Subcutaneous adipose tissue (tissue), 4 donors: ENCODE results near the gene GPR156. TPM values are rescaled to one million over a fixed set of nuclear protein-coding genes. Genes with fewer than 3 reads are reported as not detected.

Source experiments
- CTCF ChIP-seq: fragments of 450-650 bp; IDR thresholded peaks from one replicate; pipeline ENCODE4 v1.5.1; 2016; ENCODE audit warnings: low read depth, mild to moderate bottlenecking, control low read depth, antibody characterized with exemption, moderate library complexity
- total RNA-seq, 4 donors: library from RNA; depleted of rRNA; stranded (reverse); fragments of >200 nt; gene quantifications; one replicate each; pipeline ENCODE4 v1.1.0, GENCODE V29; 2016

Gene GPR156
- 1 to 10 TPM in 1 of 4 donors, under 1 TPM in 2, not detected in 1; 0.44 to 1.4 (median 0.57) TPM for total RNA-seq

GRCh38 chr3:120284747-120285507, at the start of gene GPR156:
TSS of gene GPR156 (minus strand) at chr3:120285222. CDS start at chr3:120244098, 41,124 bp downstream.
- TF ChIP-seq CTCF: no peak

- TF ChIP-seq CTCF: no peak
Observed at GRCh38 chr3:120332646-120333045, 47.6 kb upstream of the GPR156 start.

GRCh38 chr3:120331076-120331475, 46.1 kb upstream of the GPR156 start:
- no peak for TF ChIP-seq CTCF

GRCh38 chr3:120326784-120327183, 41.8 kb upstream of the GPR156 start:
- no peak for TF ChIP-seq CTCF

GRCh38 chr3:120324190-120324589, 39.2 kb upstream of the GPR156 start:
- no peak for TF ChIP-seq CTCF

- no peak for TF ChIP-seq CTCF
Observed at GRCh38 chr3:120311863-120312794, 27.1 kb upstream of the GPR156 start.
